ENCODE data around the gene ADGRF3.
"Not testable (repeated sequence)": the region's sequence is repeated elsewhere in the genome, so short reads cannot be mapped to it uniquely, and the experiment has no call there.

The ADGRF3 gene

DNA sequence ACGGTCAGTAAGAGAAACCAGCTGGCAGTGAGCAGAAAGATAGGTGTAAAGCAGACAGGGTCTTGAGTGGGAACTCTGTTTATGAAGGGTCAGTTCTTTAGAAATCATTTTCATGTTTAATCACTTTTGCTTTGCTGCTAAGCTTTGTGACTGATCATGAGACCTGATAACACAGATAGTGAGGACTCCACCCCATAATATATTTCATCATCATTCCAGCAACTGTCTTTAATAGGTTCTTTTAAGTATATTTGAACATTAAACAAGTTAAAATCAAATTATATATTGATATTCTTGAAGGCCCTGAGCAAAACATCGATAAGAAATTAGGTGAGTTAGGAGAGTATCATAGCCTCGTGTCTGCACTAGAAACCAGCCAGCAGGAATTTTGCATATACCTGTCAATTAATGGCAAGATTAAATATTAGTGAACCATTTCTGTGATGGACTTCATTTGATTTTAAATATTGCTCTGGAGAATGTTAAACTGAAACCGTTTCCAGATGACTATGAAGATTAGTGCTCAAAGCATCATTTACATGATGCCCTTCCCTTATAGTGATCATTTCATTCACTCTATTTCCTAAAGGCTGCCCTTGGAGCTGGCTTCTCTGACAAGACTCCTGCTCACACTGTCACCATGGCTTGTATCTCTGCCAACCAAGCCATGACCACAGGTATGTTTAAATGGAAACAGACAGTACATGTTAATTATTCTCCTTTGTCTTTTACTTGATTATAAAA is 69.9 kb downstream of the ADGRF3 start:
- DNase-seq = no peak

GRCh38 chr2:26274058-26274613 is 72.5 kb downstream of the ADGRF3 start:
- peak; percentile 31 for DNase-seq

GRCh38 chr2:26273501-26273900 is 73.1 kb downstream of the ADGRF3 start:
- DNase-seq = no peak

GRCh38 chr2:26270373-26270772 is 76.2 kb downstream of the ADGRF3 start:
- DNase-seq = no peak

GRCh38 chr2:26269571-26270158 is 76.9 kb downstream of the ADGRF3 start:
- DNase-seq = no peak

DNA sequence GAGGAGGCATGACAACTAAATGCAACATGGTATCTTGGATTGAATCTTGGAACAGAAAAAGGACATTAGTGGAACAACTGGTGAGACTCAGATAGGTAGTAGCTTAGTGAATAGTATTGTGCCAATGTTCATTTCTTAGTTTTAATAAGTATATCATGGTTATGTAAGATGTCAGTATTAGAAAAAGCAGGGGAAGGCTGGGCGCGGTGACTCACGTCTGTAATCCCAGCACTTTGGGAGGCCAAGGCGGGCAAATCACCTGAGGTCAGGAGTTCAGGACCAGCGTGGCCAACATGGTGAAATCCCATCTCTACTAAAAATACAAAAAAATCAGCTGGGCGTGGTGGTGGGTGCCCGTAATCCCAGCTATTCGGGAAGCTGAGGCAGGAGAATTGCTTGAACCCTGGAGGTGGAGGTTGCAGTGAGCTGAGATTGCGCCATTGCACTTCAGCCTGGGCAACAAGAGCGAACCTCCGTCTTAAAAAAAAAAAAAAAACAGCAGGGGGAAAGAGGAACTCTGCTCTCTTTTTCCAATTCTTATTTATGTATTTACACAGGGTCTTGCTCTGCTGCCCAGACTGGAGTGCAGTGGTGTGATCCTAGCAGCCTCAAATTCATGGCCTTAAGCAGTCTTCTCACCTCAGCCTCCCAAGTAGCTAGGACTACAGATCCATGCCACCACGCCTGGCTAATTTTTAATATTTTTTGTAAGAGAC is 77.8 kb downstream of the ADGRF3 start:
- DNase-seq = not testable (repeated sequence)

DNA sequence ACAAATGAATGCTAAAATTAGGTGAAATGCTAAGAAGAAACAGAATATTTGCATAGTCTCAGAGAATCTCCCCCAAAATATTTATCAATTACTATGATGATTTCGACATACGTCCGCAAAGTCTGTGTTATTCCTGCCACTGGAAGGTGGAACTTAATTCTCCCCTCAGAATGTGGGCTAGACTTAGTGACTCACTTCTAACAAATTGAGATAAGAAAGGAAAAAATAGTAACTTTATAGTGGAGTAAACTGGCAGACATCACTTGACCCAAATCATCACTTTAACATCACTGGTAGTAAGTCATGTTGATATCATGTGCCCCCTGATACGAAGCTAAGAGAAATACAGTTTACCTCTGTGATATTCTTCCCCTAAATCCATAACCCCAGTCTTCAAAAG is 78.4 kb downstream of the ADGRF3 start:
- no peak for DNase-seq

DNA sequence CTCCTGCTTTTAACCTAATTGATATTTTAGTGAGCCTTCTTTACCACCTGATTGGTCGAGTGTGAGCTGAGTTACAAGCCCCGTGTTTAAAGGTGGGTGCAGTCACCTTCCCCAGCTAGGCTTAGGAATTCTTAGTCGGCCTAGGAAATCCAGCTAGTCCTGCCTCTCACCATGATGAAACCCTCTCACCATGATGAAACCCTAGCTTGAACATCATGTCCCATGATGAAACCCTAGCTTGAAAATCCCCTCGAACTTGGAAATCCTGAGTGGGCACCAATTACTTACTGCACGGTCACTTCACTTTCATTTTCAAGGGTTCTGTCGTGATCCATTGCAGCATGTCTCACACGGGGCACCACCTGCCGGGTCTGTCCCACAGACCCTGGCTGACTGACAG is 87.8 kb downstream of the ADGRF3 start:
- DNase-seq = not testable (repeated sequence)
